Activated naive CD4-positive, alpha-beta T cell treated with anti-CD3 and anti-CD28 coated beads, Interleukin-2, amount 50 U/mL, for 72 hours (primary cell): Measurements from ENCODE around the gene NTHL1. TPM values are rescaled to one million over a fixed set of nuclear protein-coding genes. Genes with fewer than 3 reads are reported as not detected.

Source experiments
- ATAC-seq, 2 donors: fragments of 150-1000 bp; cut with Tn5 transposase; 2 replicates each; pipeline ENCODE4 v1.10.0; 2021; ENCODE audit warnings: mild to moderate bottlenecking in 2 of 2, moderate library complexity in 2 of 2
- DNase-seq, 2 donors: peaks; one replicate each; pipeline ENCODE4 v3.0.0; 2021 to 2022; ENCODE audit warnings: low spot score in 2 of 2
- H3K27ac Mint-ChIP-seq, 2 donors: one replicate each; pipeline ENCODE4 v1.8.0; 2022; ENCODE audit warnings: mild to moderate bottlenecking in 2 of 2, mixed read lengths in 2 of 2
- H3K36me3 Mint-ChIP-seq, 2 donors: one replicate each; pipeline ENCODE4 v1.8.0; 2022; ENCODE audit warnings: mixed read lengths in 2 of 2
- H3K9me3 Mint-ChIP-seq, 2 donors: one replicate each; pipeline ENCODE4 v1.8.0; 2022; ENCODE audit warnings: mixed read lengths in 2 of 2
- total RNA-seq, 2 donors: library from RNA; stranded (reverse); gene quantifications; one replicate each; pipeline ENCODE4 v1.2.3, GENCODE V29; 2022

NTHL1 gene
- total RNA-seq, 2 donors from 2014 or later = 21.6 to 25.3 TPM

- no peaks in the 10 kb centered on the region for H3K9me3 Mint-ChIP-seq
- DNase-seq (no peak), ATAC-seq (no peak)
- H3K36me3 Mint-ChIP-seq = peaks cover 0 to 6% of the 10 kb centered on the region in 2 donors
- H3K27ac Mint-ChIP-seq = no peak overlapping the region
Observed at GRCh38 chr16:2001456-2002355, 45.9 kb downstream of the NTHL1 start.

- peaks cover 0 to 6% of the 10 kb centered on the region in 2 donors for H3K36me3 Mint-ChIP-seq
- no peaks in the 10 kb centered on the region for H3K9me3 Mint-ChIP-seq
- no peak overlapping the region for H3K27ac Mint-ChIP-seq
- ATAC-seq = no peak
- no peak for DNase-seq
Observed at GRCh38 chr16:2001035-2001434, 46.6 kb downstream of the NTHL1 start.

GRCh38 chr16:1999866-2000514 is 47.6 kb downstream of the NTHL1 start:
- peaks cover 0 to 6% of the 10 kb centered on the region in 2 donors for H3K36me3 Mint-ChIP-seq
- DNase-seq (no peak), ATAC-seq (no peak)
- no peaks in the 10 kb centered on the region for H3K9me3 Mint-ChIP-seq
- H3K27ac Mint-ChIP-seq = no peak overlapping the region

- ATAC-seq (no peak), DNase-seq (no peak)
- H3K27ac Mint-ChIP-seq = no peak overlapping the region
- H3K9me3 Mint-ChIP-seq = no peaks in the 10 kb centered on the region
- peaks cover 0 to 6% of the 10 kb centered on the region in 2 donors for H3K36me3 Mint-ChIP-seq
Observed at GRCh38 chr16:1998852-1999801, 48.5 kb downstream of the NTHL1 start.

- no peak for ATAC-seq
- Mint-ChIP-seq H3K36me3 (peaks cover 0 to 6% of the 10 kb centered on the region in 2 donors), H3K27ac (no peak overlapping the region), H3K9me3 (no peaks in the 10 kb centered on the region)
- DNase-seq = no peak
Observed at GRCh38 chr16:1998360-1998835, 49.2 kb downstream of the NTHL1 start.

GRCh38 chr16:1997494-1998359 is 49.9 kb downstream of the NTHL1 start:
- no peak for ATAC-seq
- H3K27ac Mint-ChIP-seq = no peak overlapping the region
- peaks cover 0 to 6% of the 10 kb centered on the region in 2 donors for H3K36me3 Mint-ChIP-seq
- DNase-seq = no peak
- H3K9me3 Mint-ChIP-seq = no peaks in the 10 kb centered on the region

GRCh38 chr16:1993731-1994131 is 53.9 kb downstream of the NTHL1 start:
- DNase-seq (no peak), ATAC-seq (peak in 1 of 2 donors; percentile 17)
- no peaks in the 10 kb centered on the region for H3K9me3 Mint-ChIP-seq
- H3K36me3 Mint-ChIP-seq = peaks cover 3 to 6% of the 10 kb centered on the region in 2 donors
- H3K27ac Mint-ChIP-seq = peak overlapping the region in 1 of 2 donors; percentile 49

GRCh38 chr16:1992704-1993317 is 54.8 kb downstream of the NTHL1 start:
- DNase-seq (no peak), ATAC-seq (no peak)
- Mint-ChIP-seq H3K9me3 (no peaks in the 10 kb centered on the region), H3K36me3 (peaks cover 0 to 6% of the 10 kb centered on the region in 2 donors), H3K27ac (no peak overlapping the region)

- DNase-seq = peak; percentile 87 to 98
- ATAC-seq = peak; percentile 58 to 77
- H3K27ac Mint-ChIP-seq = peak overlapping the region in 1 of 2 donors; percentile 39
- no peaks in the 10 kb centered on the region for H3K9me3 Mint-ChIP-seq
- peaks cover 0 to 6% of the 10 kb centered on the region in 2 donors for H3K36me3 Mint-ChIP-seq
Observed at GRCh38 chr16:1991948-1992703, 55.5 kb downstream of the NTHL1 start.

- ATAC-seq = no peak
- peaks cover 2 to 6% of the 10 kb centered on the region in 2 donors for H3K36me3 Mint-ChIP-seq
- no peak for DNase-seq
- H3K27ac Mint-ChIP-seq = peak overlapping the region in 1 of 2 donors; percentile 39
- no peaks in the 10 kb centered on the region for H3K9me3 Mint-ChIP-seq
Observed at GRCh38 chr16:1991588-1991947, 56.1 kb downstream of the NTHL1 start.

GRCh38 chr16:1991135-1991551 is 56.5 kb downstream of the NTHL1 start:
- peak overlapping the region in 1 of 2 donors; percentile 39 for H3K27ac Mint-ChIP-seq
- ATAC-seq (peak; percentile 28 to 68), DNase-seq (no peak)
- no peaks in the 10 kb centered on the region for H3K9me3 Mint-ChIP-seq
- H3K36me3 Mint-ChIP-seq = peaks cover 6% of the 10 kb centered on the region in 2 donors

- DNase-seq (no peak), ATAC-seq (peak in 1 of 2 donors; percentile 2)
- H3K36me3 Mint-ChIP-seq = peaks cover 6% of the 10 kb centered on the region in 2 donors
- peak overlapping the region in 1 of 2 donors; percentile 39 for H3K27ac Mint-ChIP-seq
- no peaks in the 10 kb centered on the region for H3K9me3 Mint-ChIP-seq
Observed at GRCh38 chr16:1990351-1991134, 57.1 kb downstream of the NTHL1 start.

- DNase-seq (no peak), ATAC-seq (no peak)
- Mint-ChIP-seq H3K9me3 (no peaks in the 10 kb centered on the region), H3K36me3 (peaks cover 6% of the 10 kb centered on the region in 2 donors), H3K27ac (no peak overlapping the region)
Observed at GRCh38 chr16:1990101-1990350, 57.6 kb downstream of the NTHL1 start.
